UCSD-AML1 (cell line): ENCODE results near the gene WASHC3.
"Not testable (repeated sequence)": the region's sequence is repeated elsewhere in the genome, so short reads cannot be mapped to it uniquely, and the experiment has no call there.

Experiments used
- DNase-seq: peaks from one replicate; lab custom pipeline; 2025; ENCODE audit not compliant: unreplicated experiment; lab: John Stamatoyannopoulos, UW

Gene WASHC3

DNA sequence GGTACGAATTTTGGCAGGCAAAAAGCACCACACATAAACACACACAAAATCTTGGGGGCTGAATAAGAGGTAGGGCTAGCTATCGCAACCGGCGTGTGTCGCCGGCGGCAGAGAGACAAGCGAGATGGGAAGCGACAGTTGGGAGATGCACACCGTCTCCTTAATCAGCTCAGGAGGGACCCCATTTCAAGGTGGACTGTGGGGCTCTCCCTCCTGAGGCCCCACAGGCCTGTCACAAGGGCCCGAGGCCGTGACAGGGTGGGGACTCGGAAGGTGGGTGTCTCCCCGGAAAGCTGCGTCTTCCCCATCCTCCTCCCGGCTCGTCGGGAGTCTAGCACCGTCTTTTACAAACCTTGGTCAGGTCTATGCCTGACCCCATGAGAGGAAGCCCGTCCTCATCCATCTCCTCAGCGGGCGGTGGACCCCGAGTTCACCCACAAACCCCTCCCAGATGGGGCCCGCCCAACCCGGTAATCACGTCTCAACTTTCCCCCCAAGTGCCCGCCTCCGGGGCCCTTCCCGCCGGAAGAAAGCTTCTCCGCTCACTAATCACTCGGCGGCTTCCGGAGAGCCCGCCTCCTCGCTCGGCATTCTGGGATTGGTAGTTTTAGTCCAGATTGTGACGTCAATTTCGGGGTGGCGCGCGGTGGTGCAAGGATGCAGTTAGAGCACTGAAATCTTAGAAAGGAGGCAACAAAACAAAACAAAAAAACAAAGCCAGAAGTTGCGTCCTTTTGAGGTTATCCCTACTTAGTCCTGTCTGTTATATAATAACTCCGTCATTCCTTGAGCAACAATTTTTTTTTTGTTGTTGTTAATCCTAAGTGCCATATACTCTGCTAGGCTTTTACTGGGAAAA, at the start of gene WASHC3:
Gene WASHC3, minus strand, starts transcription at position 432 of the 859 bp plus-strand sequence. Its CDS starts 29 bp downstream, at position 403.
- peak; percentile 93 for DNase-seq

- no peak for DNase-seq
Observed at GRCh38 chr12:102110782-102111181, 49.0 kb upstream of the WASHC3 start.

GRCh38 chr12:102107970-102108369, 46.2 kb upstream of the WASHC3 start:
- DNase-seq: no peak

DNA sequence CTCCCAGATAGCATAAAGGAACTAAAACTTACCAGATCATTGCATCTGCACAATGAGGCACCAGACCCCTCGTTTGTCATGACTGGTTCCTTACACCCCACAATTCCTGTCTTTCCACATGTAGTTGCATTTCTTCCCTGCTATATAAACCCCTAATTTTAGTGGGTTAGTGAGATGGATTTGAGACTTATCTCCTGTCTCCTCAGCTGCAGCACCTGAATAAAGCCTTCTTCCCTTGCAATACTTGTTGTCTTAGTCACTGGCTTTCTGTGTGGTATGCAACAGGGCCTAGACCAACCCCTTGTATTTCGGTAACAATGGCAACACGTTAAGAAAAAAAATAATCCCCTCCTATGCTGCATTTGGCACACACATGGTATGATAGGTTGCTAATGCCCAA, 45.1 kb upstream of the WASHC3 start:
- DNase-seq: no peak

- DNase-seq: no peak
Observed at GRCh38 chr12:102096855-102097254, 35.1 kb upstream of the WASHC3 start.

- DNase-seq: no peak
Observed at GRCh38 chr12:102095677-102096263, 34.0 kb upstream of the WASHC3 start.

GRCh38 chr12:102093319-102093718, 31.5 kb upstream of the WASHC3 start:
- DNase-seq: no peak

- DNase-seq: not testable (repeated sequence)
Observed at GRCh38 chr12:102089228-102089835, 27.5 kb upstream of the WASHC3 start.

- DNase-seq: no peak
Observed at GRCh38 chr12:102080842-102081241, 19.1 kb upstream of the WASHC3 start.

- not testable (repeated sequence) for DNase-seq
Observed at GRCh38 chr12:102072092-102072491, 10.3 kb upstream of the WASHC3 start.

GRCh38 chr12:102069707-102070106, 7.9 kb upstream of the WASHC3 start:
- no peak for DNase-seq

GRCh38 chr12:102067574-102068258, 5.9 kb upstream of the WASHC3 start:
- no peak for DNase-seq

DNA sequence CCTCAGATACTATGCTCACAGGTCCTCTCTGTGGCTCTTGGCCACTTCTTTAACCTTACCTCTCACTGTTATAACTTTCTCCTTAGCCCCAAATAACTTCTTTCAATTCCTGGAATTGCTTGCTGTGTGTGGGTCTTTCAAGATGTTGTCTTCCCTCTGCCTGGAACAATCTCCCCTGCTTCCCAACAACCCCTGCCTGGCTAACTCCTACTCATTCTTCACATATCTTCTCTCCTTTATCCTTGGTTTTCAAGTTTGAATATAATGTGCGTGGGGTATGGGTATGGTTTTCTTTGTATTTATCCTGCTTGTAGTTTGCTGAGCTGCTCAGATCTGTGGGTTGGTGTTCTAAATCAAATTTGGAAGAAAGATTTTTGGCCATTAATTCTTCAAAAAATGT, 2.7 kb upstream of the WASHC3 start:
- DNase-seq: no peak

- DNase-seq: no peak
Observed at GRCh38 chr12:102063069-102063468, 1.3 kb upstream of the WASHC3 start.

DNA sequence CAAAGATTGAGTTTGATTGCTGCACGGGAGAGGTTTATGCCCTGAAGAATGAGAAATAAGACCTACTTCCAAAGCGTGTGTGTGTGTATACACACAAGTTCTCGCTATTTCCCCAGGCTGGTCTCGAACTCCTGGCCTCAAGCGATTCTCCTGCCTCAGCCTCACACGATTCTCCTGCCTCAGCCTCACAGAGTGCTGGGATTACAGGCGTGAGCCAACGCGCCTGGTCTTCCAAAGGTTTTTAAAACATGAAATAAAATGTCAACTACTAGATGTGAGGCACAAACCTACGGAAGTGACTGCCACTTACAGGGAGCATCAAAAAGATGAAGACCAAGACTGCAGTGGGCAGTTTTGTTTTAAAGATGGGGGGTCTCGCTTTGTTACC, 622 bp upstream of the WASHC3 start:
- DNase-seq: no peak

GRCh38 chr12:102061096-102061559, 663 bp downstream of the WASHC3 start:
- no peak for DNase-seq

DNA sequence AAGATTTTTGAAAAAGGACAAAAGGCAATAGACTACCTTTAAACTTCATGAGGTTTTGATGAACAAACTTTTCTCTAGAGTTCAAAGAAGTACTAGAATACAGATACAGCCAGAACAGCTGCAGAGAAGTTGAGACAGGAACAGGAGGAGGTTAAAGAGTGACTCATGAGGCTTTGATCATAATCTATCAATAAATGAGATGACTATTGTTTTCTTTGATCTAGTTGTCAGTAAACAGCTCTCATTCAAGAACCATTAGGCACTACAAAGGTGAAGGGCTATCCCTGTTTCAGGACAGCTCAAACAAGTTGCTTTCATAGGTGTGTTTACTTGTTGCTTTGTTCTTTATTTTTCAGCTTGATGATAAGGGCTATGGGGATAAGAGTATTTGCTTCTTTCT, 2.4 kb downstream of the WASHC3 start:
- no peak for DNase-seq

DNA sequence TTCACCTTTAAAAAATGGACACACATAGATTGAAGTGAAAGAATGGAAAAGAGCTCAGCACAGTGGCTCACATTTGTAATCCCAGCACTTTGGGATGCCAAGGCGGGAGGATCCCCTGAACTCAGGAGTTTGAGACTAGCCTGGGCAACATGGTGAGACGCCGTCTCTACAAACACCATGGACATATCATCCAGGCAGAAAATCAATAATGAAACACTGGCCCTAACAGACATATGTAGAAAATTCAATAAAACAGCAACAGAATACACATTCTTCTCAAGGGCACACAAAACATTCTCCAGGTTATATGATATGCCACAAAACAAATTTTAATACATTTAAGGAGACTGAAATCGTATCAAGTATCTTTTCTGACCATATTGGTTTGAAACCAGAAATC, 7.4 kb downstream of the WASHC3 start:
- no peak for DNase-seq

DNA sequence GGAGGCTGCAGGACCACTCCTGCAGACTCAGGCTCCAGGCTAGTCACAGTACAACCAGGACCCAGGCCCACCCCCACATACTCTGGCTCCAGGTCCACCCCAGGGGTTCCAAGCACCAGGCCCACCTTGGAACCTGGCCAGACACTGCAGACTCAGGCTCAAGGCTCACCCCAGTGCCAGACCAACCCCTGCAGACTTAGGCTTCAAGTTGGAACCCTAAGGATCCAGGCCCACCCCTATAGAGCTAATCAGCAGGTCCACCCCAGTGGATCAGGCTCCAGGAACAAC, 8.8 kb downstream of the WASHC3 start:
- no peak for DNase-seq

DNA sequence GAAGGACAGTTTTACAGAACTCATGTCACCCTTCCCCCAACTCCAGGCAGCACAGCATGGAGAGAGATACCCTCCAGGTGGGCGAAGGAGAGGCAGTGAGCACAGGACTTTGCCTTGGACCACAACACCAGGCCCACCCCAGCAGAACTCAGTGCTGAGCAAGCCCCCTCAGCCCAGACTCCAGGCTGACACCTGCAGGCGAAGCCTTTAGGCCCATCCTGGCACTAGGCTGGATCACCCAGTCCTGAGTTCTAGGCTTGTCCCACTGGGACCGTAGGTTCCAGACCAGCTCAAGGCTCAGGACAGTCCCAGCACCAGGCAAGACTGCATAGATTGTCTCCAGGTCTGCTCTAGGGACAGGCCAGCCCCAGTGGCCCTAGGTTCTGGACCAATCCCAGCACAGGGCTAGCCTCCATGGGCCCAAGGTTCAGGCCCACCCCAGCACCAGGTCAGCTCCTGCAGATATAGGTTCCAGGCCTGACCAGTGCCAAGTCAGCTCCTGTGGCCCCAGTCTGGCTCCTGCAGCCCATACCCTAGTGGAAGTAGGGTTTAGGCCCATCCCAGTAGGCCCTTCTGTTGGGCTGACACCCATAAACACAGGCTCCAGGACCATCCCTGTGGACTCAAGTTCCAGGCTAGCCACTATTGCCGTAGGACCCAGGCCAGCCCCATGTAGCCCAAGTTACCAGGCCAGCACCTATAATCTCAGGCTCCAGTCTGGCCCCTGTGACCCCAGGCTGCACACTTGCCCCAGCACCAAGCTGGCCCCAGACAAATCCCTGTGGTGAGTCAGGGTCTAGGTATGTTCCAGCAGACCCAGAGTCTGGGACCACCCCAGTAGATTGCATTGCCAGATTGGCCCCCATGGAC, 9.4 kb downstream of the WASHC3 start:
- no peak for DNase-seq
